WERI-Rb-1 (cell line): ENCODE data around the gene JDP2.
"Not testable (repeated sequence)": the region's sequence is repeated elsewhere in the genome, so short reads cannot be mapped to it uniquely, and the experiment has no call there.

Experiments
- DNase-seq: peaks from one replicate; pipeline ENCODE4 v3.0.0-alpha.2; 2020
- H3K27ac ChIP-seq: fragments of 250-450 bp; sonication (Bioruptor Pico); 2 replicates; pipeline ENCODE4 v1.5.1; 2020; ENCODE audit warnings: mild to moderate bottlenecking, moderate library complexity
- H3K27me3 ChIP-seq: fragments of 250-450 bp; sonication (Bioruptor Pico); 2 replicates; pipeline ENCODE4 v1.5.1; 2021; ENCODE audit warnings: mild to moderate bottlenecking, low read depth, moderate library complexity; ENCODE audit not compliant: insufficient read depth, severe bottlenecking
- H3K36me3 ChIP-seq: fragments of 250-450 bp; sonication (Bioruptor Pico); 2 replicates; pipeline ENCODE4 v1.5.1; 2020; ENCODE audit warnings: mild to moderate bottlenecking, moderate library complexity
- H3K4me3 ChIP-seq: 2 replicates; pipeline ENCODE4 v1.5.1; 2011; ENCODE audit warnings: low read depth, mild to moderate bottlenecking, control low read depth, low read length
- H3K9me3 ChIP-seq: fragments of 250-450 bp; sonication (Bioruptor Pico); 2 replicates; pipeline ENCODE4 v1.5.1; 2021; ENCODE audit warnings: mild to moderate bottlenecking, moderate library complexity; ENCODE audit not compliant: severe bottlenecking
- CTCF ChIP-seq: IDR thresholded peaks from 2 replicates; pipeline ENCODE4 v1.5.1; 2011; ENCODE audit warnings: low read depth, mild to moderate bottlenecking, control low read depth, inconsistent platforms, low read length

JDP2 gene

GRCh38 chr14:75427482-75428229 is at the start of gene JDP2:
TSS of gene JDP2 (plus strand) at chr14:75428022. CDS start at chr14:75437921, 9,899 bp downstream.
- Histone ChIP-seq H3K9me3 (no peaks in the 10 kb centered on the region), H3K4me3 (peak within 1 kb of the TSS; percentile 54), H3K27me3 (peaks cover 2% of the 10 kb centered on the region), H3K27ac (peak within 1 kb of the TSS; percentile 49; the same call in 1 of the 2 replicates), H3K36me3 (no peaks in the 10 kb centered on the region)
- TF ChIP-seq CTCF: no peak
- DNase-seq: peak; percentile 64

- no peak overlapping the region for H3K27ac ChIP-seq
- no peak for TF ChIP-seq CTCF
- no peaks in the 10 kb centered on the region for H3K36me3 ChIP-seq
- H3K9me3 ChIP-seq: peaks cover 4% of the 10 kb centered on the region
- no peak for DNase-seq
- H3K4me3 ChIP-seq: no peak overlapping the region
- no peaks in the 10 kb centered on the region for H3K27me3 ChIP-seq
These were observed 48.4 kb upstream of the JDP2 start for GRCh38 chr14:75379246-75379929.

- Histone ChIP-seq H3K27me3 (no peaks in the 10 kb centered on the region), H3K9me3 (peaks cover 4% of the 10 kb centered on the region), H3K4me3 (no peak overlapping the region), H3K27ac (no peak overlapping the region), H3K36me3 (no peaks in the 10 kb centered on the region)
- DNase-seq: no peak
- TF ChIP-seq CTCF: no peak
These were observed 47.9 kb upstream of the JDP2 start for GRCh38 chr14:75379930-75380270.

GRCh38 chr14:75380656-75381055 is 47.2 kb upstream of the JDP2 start:
- Histone ChIP-seq H3K36me3 (no peaks in the 10 kb centered on the region), H3K27me3 (no peaks in the 10 kb centered on the region), H3K4me3 (no peak overlapping the region), H3K9me3 (peaks cover 4% of the 10 kb centered on the region), H3K27ac (no peak overlapping the region)
- no peak for DNase-seq
- no peak for TF ChIP-seq CTCF

GRCh38 chr14:75381642-75382041 is 46.2 kb upstream of the JDP2 start:
- Histone ChIP-seq H3K4me3 (no peak overlapping the region), H3K36me3 (no peaks in the 10 kb centered on the region), H3K9me3 (no peaks in the 10 kb centered on the region), H3K27ac (no peak overlapping the region), H3K27me3 (no peaks in the 10 kb centered on the region)
- DNase-seq: no peak
- no peak for TF ChIP-seq CTCF

GRCh38 chr14:75383219-75383618 is 44.6 kb upstream of the JDP2 start:
- not testable (repeated sequence) for H3K27me3 ChIP-seq, H3K36me3 ChIP-seq, DNase-seq, H3K27ac ChIP-seq, H3K4me3 ChIP-seq, H3K9me3 ChIP-seq
